Measurements from ENCODE around the gene GABRB1. TPM values are rescaled to one million over a fixed set of nuclear protein-coding genes. Genes with fewer than 3 reads are reported as not detected.

Gene GABRB1
- total RNA-seq, 1 experiment from 2014 or later = not detected

DNA sequence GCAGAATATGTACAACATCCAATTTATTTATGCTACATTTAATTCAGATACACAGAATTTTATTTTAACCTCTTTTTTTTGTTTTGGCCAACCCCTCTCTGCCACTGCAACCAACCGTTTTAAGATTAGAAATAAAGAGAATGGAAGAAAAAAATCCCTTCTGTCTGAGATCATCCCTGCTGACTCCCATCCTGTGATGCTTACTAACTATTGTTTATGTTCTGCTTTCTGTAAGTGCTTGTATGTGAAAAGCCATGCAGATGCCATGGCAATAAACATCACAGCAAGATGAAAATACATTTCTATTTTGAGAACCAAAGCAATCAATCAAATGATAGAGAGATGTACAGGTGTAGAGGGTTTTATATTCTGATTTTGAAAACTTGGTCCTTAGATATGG is 70.1 kb downstream of the GABRB1 start:
- in situ Hi-C loops (cut with HindIII; ENCODE audit: low sequenced_read_pairs) = no loop called here
- no peak for DNase-seq (ENCODE audit: low spot score)

DNA sequence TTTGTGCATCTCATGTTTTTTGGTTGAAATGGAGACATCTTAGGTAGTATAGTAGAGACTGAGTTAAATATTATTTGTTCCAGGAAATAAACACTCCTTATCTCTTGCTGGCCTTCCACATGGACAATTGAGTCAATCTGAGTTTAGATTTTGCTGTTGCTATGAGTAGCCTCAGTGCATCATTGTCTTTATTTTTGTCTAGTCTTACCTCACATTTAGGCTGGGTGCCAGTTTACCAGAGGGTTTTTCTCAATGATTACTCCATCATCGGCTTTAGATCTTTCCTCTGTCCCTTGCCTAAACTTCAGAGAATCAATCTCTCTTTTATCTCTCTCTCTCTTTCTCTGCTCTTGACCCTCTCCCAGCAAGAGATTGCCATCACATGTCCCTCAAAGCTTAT is 73.6 kb downstream of the GABRB1 start:
- no peak for DNase-seq (ENCODE audit: low spot score)
- in situ Hi-C loops (cut with HindIII; ENCODE audit: low sequenced_read_pairs) = no loop called here

DNA sequence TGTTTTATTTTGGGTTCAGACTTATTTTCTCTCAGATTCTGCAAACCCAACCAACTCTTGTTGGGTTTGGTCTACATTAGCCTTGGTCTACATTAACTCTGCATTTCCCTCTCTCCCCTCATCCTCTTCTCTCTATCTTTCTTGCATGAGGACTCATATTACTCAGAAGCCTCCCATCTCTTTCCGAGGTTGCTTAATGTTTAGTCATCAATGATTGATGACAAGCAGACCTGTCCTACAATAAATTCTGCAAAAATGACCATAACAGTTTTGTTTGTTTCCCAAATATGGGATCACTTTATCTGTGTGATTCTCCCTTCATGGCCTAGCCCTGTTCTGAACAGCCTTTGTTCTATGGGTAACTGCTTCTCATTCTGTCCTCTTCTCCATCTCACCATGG is 75.2 kb downstream of the GABRB1 start:
- in situ Hi-C loops (cut with HindIII; ENCODE audit: low sequenced_read_pairs) = no loop called here
- DNase-seq (ENCODE audit: low spot score) = no peak

DNA sequence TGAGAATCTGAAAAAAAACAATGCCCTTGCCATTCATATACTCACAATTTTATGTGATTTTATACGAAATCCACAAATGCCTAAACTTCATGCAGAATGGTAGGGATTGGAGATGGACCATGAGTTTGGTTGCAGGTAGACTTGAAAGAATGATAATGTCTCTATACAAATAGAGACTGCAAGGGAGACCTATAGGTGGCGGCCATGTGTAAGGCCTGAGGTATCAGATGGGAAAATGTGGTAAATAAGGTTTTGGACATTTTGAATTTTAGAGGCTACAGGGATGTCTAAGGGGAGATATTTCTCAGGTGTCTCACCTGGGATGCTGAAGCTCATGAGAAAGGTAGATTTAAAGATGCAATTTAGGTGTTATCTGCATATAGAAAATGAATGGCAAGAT is 78.0 kb downstream of the GABRB1 start:
- in situ Hi-C loops (cut with HindIII; ENCODE audit: low sequenced_read_pairs) = no loop called here
- DNase-seq (ENCODE audit: low spot score) = no peak

DNA sequence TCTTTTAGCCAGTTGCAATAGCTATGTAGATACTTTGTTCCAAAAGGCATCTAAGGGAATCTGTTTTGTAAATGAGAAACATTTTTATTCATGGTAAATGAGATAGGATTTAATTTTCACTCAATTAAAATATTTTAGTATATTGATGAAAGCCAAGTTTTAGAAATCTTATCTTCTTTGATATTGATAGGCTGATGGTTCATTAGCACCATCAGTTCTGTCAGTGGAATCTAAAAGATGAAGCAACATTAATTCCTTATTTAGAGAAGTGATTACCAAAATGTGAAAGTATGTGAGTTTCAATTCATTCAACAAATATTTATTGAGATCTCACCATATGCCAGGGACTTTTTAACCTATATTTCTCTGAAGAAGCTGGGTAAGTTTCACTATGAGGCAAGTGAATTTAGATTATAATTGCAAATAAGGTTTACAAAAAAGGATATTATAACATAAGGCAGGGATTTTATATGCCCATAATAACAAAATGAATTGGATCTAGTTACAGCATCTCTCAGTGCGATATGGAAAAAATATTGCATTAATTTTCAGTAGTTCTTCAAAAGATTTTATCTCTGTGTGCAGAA is 79.3 kb downstream of the GABRB1 start:
- DNase-seq (ENCODE audit: low spot score) = no peak
- in situ Hi-C loops (cut with HindIII; ENCODE audit: low sequenced_read_pairs) = no loop called here

DNA sequence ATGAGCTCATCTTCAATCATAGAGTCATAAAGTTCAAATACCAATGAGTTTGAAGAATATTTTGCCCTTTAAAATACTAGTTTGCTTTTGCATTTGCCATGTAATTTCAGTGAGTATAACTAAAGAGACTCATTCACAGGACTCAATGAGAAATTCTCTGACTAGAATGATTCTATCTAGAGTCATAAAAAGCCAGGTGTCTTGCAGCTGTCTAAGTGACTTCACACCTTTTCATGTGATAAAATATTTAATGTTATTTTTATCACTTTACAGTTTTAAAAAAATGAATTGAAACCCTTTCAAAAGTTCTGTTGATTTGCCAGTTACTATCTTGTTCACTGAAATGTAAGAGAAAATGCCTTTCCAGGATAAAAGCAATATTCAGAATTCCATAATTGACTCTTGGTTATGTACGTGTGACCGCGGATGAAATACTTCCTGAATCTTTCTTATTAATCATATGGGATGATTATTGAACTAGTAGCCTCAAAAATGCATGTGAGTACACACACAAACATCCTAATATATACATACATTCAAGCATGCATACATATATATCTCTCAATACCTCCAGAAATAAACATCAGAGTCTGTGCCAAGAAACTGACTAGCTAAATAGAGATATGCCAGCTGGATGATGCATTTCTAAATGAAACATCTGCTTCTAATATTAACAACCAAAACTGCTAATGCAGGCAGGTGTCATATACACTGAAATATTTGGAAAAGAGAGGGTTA is 87.0 kb downstream of the GABRB1 start:
- no peak for DNase-seq (ENCODE audit: low spot score)
- in situ Hi-C loops (cut with HindIII; ENCODE audit: low sequenced_read_pairs) = no loop called here

DNA sequence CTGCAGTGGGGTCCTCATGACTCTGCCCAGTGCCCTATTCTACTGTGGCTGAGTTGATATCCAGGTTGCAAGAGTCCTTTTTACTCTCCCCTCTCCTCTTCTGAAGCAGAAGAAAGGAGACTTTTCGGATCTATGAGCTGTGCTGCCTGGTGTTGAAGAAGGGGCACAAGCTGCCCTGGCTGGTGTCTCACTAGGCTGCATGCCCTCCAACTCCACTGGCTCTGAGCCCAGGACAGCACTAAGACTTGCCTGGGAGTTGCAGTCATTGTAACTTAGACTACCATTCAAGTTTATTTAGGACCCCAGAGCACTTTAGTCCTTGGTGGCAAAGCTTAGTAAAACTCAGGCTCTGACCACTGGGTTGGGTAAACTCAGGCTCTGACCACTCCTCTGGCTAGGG is 89.4 kb downstream of the GABRB1 start:
- in situ Hi-C loops (cut with HindIII; ENCODE audit: low sequenced_read_pairs) = no loop called here
- DNase-seq (ENCODE audit: low spot score) = no peak

DNA sequence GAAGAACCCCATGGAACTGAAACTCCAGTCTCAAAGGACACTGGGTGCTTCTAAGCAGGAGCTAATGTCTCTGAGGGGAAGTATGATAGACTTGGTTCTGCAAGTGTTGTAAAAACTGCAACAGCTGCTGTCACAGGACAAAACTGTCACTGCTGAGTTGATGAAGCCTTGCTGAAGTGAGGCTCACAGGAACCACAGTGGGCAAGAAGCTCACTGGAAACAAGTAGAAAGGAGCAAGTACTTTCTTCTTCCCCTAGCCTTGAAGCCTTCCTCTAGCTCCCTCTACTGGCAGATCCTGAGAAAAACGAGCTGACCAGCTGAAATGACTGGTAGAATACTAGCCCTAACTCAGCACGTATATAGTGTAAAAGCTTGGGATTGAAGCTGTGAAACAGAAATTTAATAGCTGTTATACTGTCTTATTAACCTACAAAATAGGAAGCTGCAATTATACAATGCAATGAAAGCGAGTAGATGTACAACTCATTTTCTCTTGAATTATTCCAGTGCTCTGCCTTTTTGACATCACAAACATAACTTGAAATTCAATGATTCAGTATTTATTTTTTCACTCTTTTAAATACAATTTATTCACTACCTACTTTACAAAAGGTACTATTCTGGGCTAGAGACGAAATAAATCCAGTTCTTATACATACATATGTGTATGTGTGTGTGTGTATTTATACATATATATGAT is 91.4 kb downstream of the GABRB1 start:
- peak; percentile 72 for DNase-seq (ENCODE audit: low spot score)
- in situ Hi-C loops (cut with HindIII; ENCODE audit: low sequenced_read_pairs) = no loop called here

DNA sequence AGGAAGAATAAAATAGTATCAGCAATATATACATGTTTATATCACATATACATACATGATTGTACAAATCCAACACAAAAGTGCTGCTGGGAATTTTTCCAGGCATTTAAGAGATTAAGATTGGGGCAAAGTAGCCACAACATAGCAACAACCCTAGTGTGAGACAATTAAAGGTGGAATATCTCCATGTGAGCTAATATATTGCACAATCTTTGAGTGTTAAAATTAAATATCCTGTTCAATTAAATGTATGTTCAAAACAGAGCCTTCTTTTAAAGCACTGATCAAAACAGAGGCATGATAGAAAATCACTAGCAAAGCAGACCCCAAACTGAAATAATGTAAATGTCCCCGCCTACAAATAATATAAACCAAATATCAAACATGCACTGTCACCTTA is 97.6 kb downstream of the GABRB1 start:
- no peak for DNase-seq (ENCODE audit: low spot score)
- in situ Hi-C loops (cut with HindIII; ENCODE audit: low sequenced_read_pairs) = no loop called here

DNA sequence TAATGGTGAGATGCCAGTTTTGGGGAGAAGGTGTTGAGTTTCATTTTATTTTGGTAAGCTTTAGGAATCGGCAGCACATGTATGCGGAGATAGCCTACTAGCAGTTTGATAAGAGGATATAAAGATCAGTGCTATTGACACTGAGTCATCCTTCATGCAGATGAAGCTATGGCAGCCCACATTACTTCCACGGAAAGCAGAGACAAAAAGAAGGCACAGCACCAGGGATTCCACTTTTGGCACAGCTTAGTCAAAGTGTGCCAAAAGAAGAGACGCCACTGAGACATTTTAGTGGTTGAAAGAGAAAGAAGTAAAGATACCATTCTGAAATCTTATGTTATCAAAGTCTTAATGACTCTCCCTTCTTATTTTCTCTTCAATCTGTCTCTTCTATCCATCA is 103.8 kb downstream of the GABRB1 start:
- in situ Hi-C loops (cut with HindIII; ENCODE audit: low sequenced_read_pairs) = no loop called here
- no peak for DNase-seq (ENCODE audit: low spot score)

DNA sequence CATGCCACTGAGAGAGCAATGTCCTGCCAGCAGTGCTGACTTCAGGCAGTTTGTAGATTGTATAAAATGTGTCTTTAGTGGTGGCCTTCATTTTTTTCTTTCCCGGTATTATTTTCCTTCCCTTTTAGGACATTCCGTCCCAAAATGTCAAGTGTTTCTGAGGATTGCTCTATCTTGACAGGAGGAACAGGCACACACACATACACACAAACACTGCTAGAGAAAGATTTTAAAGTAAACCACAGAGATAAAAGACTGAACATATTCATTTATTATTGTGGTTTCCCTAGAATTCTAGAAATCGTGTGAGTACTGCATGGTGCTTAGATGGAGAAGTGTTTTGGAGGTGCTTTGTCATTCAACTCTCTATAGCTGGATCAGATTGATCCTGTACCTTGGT is 111.9 kb downstream of the GABRB1 start:
- in situ Hi-C loops (cut with HindIII; ENCODE audit: low sequenced_read_pairs) = no loop called here
- no peak for DNase-seq (ENCODE audit: low spot score)

DNA sequence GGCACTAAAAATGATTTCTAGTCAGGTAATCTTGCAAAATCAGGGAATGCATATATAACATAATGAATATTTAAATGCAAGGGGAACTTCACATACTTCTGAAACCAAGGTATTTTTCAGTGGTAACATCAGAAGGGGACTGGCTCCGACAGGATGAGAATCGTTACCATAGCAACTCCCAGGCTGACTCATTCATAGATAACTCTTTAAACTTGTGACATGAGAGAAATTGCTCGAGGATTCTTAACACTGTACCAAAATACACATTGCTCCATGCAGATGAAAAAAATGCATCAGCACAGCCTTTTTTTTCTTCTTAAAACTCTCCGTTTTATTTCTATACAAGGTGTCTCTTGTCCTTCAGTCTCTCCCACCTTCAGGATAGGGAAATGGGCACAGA is 114.3 kb downstream of the GABRB1 start:
- DNase-seq (ENCODE audit: low spot score) = no peak
- in situ Hi-C loops (cut with HindIII; ENCODE audit: low sequenced_read_pairs) = no loop called here

DNA sequence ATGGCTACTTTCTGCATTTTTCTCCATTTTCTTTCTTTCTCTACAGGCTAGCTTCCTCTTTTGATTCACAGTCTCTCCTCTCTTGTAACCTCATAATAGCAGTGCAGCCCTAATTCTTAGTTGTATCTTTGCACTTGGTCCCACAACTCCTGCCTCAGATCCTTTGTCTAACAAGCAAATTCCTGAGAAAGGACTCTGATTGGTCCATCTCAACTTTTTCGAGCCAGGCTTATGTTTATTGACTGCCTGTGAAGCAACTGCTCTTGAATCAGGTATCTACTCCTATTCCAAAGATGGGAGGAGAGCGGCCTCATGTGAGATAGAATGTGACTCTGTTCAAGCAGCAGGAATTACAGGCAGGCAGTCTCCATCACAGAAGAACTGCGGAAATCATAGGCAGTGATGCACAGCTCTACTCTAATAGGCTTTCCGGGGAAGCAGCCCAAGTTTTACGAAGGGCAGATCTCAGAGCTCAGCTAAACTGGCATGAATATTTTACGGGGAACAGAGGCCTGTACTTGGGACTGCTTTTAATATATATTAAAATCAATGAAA is 123.5 kb downstream of the GABRB1 start:
- in situ Hi-C loops (cut with HindIII; ENCODE audit: low sequenced_read_pairs) = no loop called here
- peak; percentile 15 for DNase-seq (ENCODE audit: low spot score)

DNA sequence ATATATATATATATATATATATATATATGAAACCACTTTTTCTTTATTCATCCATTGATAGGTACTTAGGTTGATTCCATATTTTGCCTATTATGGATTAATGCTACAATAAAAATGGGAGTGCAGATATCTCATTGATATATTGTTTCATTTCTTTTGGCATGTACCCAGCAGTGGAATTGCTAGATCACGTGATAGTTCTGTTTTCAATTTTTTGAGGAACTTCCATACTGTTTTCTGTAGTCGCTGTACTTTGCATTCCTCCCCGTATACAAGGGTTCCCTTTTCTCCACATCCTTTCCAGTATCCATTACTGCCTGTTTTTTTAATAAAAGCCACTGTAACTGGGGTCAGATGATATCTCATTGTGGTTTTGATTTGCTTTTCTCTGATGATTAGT is 124.6 kb downstream of the GABRB1 start:
- DNase-seq (ENCODE audit: low spot score) = no peak
- in situ Hi-C loops (cut with HindIII; ENCODE audit: low sequenced_read_pairs) = no loop called here

DNA sequence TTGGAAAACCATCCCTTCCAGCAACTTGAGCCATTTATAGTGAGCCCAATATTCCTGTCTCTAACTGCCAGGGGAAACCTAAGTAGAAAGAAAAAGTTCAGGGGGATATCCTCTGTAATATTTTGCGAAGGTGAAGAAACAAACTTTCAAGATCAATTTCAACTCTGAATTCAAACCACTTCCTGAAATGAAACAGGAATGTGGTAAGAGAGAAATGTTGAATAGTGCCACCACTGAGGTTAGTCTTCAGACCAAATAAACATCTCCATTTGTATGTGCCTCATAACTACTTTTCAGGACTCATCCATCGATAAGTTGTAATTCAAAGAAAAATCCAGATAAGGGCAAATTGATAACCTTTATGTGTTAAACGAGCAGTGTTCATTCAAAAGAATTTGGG is 128.7 kb downstream of the GABRB1 start:
- in situ Hi-C loops (cut with HindIII; ENCODE audit: low sequenced_read_pairs) = no loop called here

DNA sequence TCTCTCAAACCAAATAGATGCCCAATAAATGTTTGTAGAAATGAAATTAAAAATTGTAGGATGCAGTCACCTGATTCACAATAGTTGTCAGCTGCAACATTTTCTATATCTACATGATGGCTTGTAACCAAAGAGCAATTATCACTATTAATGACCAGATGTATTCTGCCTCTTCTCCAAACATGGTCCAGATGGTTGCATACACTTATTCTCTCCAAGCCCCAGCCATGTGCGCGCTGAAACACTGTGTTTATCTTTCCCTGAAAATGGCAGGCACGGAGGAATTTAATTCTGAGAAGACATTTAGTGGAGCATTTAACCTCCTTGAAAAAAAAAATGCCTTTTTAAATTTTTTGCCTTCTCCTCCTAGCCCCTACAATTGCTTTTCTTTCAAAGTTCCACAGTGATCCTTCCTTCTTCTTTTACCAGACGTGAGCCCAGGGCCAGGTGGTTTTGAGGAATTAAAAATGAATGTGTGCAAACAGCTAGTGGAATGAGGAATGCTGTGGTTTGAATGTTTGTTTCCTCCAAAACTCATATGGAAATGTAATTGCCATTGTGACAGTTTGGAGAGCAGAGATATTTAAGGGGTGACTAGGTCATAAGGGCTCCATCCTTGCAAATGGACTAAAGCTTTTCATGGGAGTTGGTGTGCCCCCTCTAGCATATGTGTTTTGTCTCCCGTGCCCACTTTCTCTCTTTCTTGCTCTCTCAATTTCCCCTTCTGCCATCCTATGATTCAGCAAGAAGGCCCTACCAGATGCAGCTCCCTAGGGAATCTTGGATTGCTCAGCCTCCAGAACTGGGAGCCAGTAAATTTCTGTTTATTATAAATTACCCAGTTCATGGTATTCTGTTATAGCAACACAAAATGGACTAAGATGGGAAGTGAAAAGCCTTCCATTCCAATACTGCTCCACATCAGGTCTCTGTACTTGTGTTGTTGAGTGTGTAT is 136.0 kb downstream of the GABRB1 start:
- in situ Hi-C loops (cut with HindIII; ENCODE audit: low sequenced_read_pairs) = no loop called here
- DNase-seq (ENCODE audit: low spot score) = peak; percentile 17

More for the DNA sequence above, 128.7 kb downstream of the GABRB1 start:
- DNase-seq (ENCODE audit: low spot score) = no peak

DNA sequence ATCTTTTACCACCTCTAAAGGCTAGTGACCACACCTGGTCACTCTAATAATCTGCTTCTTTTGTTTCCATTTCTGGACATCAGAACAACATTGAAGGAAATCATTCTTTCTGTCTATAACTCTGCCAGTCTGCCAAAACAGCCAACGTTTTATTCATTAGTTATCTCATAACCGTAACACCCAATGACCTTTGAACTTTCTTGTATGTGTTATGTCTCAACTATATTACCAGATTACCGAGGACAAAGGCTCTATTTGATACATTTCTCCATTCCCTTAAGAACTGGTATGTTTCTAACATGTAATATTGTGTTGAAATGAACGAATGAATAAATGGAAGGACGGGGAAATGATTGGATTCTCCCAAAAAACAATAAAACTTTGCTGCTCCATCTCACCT is 152.7 kb downstream of the GABRB1 start:
- no peak for DNase-seq (ENCODE audit: low spot score)
- in situ Hi-C loops (cut with HindIII; ENCODE audit: low sequenced_read_pairs) = no loop called here

DNA sequence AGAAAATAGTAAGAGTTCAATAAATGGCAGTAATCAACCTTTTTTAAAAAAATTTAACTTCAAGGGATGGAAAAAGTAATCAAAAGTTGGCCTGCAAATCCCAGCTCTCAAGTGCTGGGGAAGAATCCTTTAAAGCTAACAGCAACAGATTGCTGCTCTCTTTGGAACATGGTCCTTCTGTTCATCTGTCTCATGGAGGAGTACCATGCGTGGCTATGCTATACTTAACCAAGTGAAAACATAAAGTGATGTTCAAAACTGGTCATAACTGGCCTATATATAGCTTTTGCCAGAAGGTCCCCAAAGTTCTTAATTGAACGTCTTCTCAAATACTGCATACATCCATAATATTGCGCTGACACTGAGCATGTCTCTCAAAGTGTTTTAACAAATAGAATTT is 154.4 kb downstream of the GABRB1 start:
- DNase-seq (ENCODE audit: low spot score) = no peak
- in situ Hi-C loops (cut with HindIII; ENCODE audit: low sequenced_read_pairs) = no loop called here

DNA sequence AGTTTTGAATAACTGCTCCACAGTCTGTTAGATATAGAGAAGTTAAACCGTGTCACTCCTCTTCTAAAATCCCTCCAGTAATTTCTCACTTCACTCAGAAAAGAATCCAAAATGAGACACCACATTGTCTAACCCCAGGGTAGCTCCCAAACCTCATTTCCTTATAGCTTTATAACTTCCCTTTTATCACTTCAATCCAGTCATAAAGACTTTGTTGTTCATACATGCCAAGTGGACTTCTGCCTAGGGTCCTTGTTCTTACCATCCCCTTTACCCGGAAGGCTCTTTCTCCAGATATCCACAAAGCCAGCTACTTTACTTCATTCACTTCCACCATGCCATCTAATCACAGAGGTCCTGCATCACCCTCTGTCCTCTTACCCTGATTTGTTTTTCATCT is 156.2 kb downstream of the GABRB1 start:
- DNase-seq (ENCODE audit: low spot score) = no peak
- in situ Hi-C loops (cut with HindIII; ENCODE audit: low sequenced_read_pairs) = no loop called here
